Measurements from ENCODE around the gene OR1M1.

- no peak for TF ChIP-seq POLR2A (IDR thresholded peaks at IDR 0.05)
- no peak for TF ChIP-seq CTCF (IDR thresholded peaks at IDR 0.05)
These were observed 40.1 kb downstream of the OR1M1 start, which contains the start of gene OR7G3 for GRCh38 chr19:9126900-9127405.

Measured in stomach (tissue), 4 donors.